Neural progenitor cell (in vitro differentiated cells): ENCODE data around the gene MAN1A1.

Experiments
- CTCF ChIP-seq: fragments of 200-600 bp; sonication (generic); IDR thresholded peaks from 2 replicates; pipeline ENCODE4 v1.5.1; 2017; ENCODE audit warnings: antibody characterized with exemption, mild to moderate bottlenecking
- EZH2 ChIP-seq: fragments of 200-600 bp; sonication (generic); IDR thresholded peaks from 2 replicates; pipeline ENCODE4 v1.6.1; 2017; ENCODE audit warnings: antibody characterized with exemption, mild to moderate bottlenecking, moderate library complexity
- EZH2phosphoT487 ChIP-seq: fragments of 200-600 bp; sonication (generic); IDR thresholded peaks from 2 replicates; pipeline ENCODE4 v1.6.1; 2017; ENCODE audit warnings: antibody characterized with exemption

- no peak for TF ChIP-seq CTCF
- no peak for TF ChIP-seq EZH2phosphoT487
- no peak for TF ChIP-seq EZH2
These were observed 166.1 kb downstream of the MAN1A1 start for GRCh38 chr6:119183457-119183856.
